ENCODE measurements around the gene ETNK2.

Gene ETNK2

GRCh38 chr1:204151552-204152309, at the start of gene ETNK2:
ETNK2 (minus strand) TSS chr1:204152044; CDS start chr1:204151852, 192 bp downstream.
- Mint-ChIP-seq H3K4me3 (peak within 1 kb of the TSS; percentile 71), H3K4me1 (ENCODE audit: low read depth) (peaks cover 12% of the 10 kb centered on the region), H3K9me3 (no peaks in the 10 kb centered on the region), H3K27ac (no peak within 1 kb of the TSS), H3K27me3 (peaks cover 53% of the 10 kb centered on the region), H3K36me3 (ENCODE audit: low read depth) (no peaks in the 10 kb centered on the region)
- intact Hi-C loops (cut with micrococcal nuclease) = no loop called here

- Mint-ChIP-seq H3K4me3 (no peak overlapping the region), H3K4me1 (ENCODE audit: low read depth) (no peaks in the 10 kb centered on the region), H3K36me3 (ENCODE audit: low read depth) (no peaks in the 10 kb centered on the region), H3K27me3 (peaks cover 20% of the 10 kb centered on the region), H3K27ac (no peak overlapping the region), H3K9me3 (no peaks in the 10 kb centered on the region)
- intact Hi-C loops (cut with micrococcal nuclease) = no loop called here
Measured at GRCh38 chr1:204201348-204202040, 49.6 kb upstream of the ETNK2 start.

GRCh38 chr1:204199579-204199978, 47.7 kb upstream of the ETNK2 start:
- Mint-ChIP-seq H3K27me3 (peaks cover 17% of the 10 kb centered on the region), H3K4me3 (no peak overlapping the region), H3K27ac (no peak overlapping the region), H3K9me3 (no peaks in the 10 kb centered on the region), H3K36me3 (ENCODE audit: low read depth) (no peaks in the 10 kb centered on the region), H3K4me1 (ENCODE audit: low read depth) (no peaks in the 10 kb centered on the region)
- intact Hi-C loops (cut with micrococcal nuclease) = no loop called here

- intact Hi-C loops (cut with micrococcal nuclease) = no loop called here
- H3K4me1 Mint-ChIP-seq (ENCODE audit: low read depth) = no peaks in the 10 kb centered on the region
- H3K4me3 Mint-ChIP-seq = no peak overlapping the region
- H3K36me3 Mint-ChIP-seq (ENCODE audit: low read depth) = no peaks in the 10 kb centered on the region
- no peak overlapping the region for H3K27ac Mint-ChIP-seq
- H3K9me3 Mint-ChIP-seq = no peaks in the 10 kb centered on the region
- peaks cover 19% of the 10 kb centered on the region for H3K27me3 Mint-ChIP-seq
Measured at GRCh38 chr1:204198348-204199340, 46.8 kb upstream of the ETNK2 start.

- Mint-ChIP-seq H3K36me3 (ENCODE audit: low read depth) (no peaks in the 10 kb centered on the region), H3K27ac (no peak overlapping the region), H3K4me1 (ENCODE audit: low read depth) (no peaks in the 10 kb centered on the region), H3K27me3 (peaks cover 20% of the 10 kb centered on the region), H3K9me3 (no peaks in the 10 kb centered on the region), H3K4me3 (no peak overlapping the region)
- intact Hi-C loops (cut with micrococcal nuclease) = no loop called here
Measured at GRCh38 chr1:204197068-204197467, 45.2 kb upstream of the ETNK2 start.

GRCh38 chr1:204196068-204196795, 44.4 kb upstream of the ETNK2 start, which contains the start of gene KISS1:
KISS1 (minus strand) TSS chr1:204196491; CDS start chr1:204192876, 3,615 bp downstream.
- Mint-ChIP-seq H3K36me3 (ENCODE audit: low read depth) (no peaks in the 10 kb centered on the region), H3K4me1 (ENCODE audit: low read depth) (no peaks in the 10 kb centered on the region), H3K9me3 (no peaks in the 10 kb centered on the region), H3K27ac (no peak within 1 kb of the TSS), H3K27me3 (peaks cover 25% of the 10 kb centered on the region), H3K4me3 (no peak within 1 kb of the TSS)
- intact Hi-C loops (cut with micrococcal nuclease) = no loop called here

GRCh38 chr1:204194771-204195170, 42.9 kb upstream of the ETNK2 start:
- H3K4me3 Mint-ChIP-seq = no peak overlapping the region
- peaks cover 25% of the 10 kb centered on the region for H3K27me3 Mint-ChIP-seq
- H3K36me3 Mint-ChIP-seq (ENCODE audit: low read depth) = no peaks in the 10 kb centered on the region
- intact Hi-C loops (cut with micrococcal nuclease) = no loop called here
- H3K4me1 Mint-ChIP-seq (ENCODE audit: low read depth) = no peaks in the 10 kb centered on the region
- no peak overlapping the region for H3K27ac Mint-ChIP-seq
- no peaks in the 10 kb centered on the region for H3K9me3 Mint-ChIP-seq

GRCh38 chr1:204194080-204194479, 42.2 kb upstream of the ETNK2 start:
- Mint-ChIP-seq H3K27me3 (peaks cover 31% of the 10 kb centered on the region), H3K27ac (no peak overlapping the region), H3K4me3 (no peak overlapping the region), H3K4me1 (ENCODE audit: low read depth) (peaks cover 5% of the 10 kb centered on the region), H3K9me3 (no peaks in the 10 kb centered on the region), H3K36me3 (ENCODE audit: low read depth) (no peaks in the 10 kb centered on the region)
- intact Hi-C loops (cut with micrococcal nuclease) = no loop called here

GRCh38 chr1:204192589-204193352, 40.9 kb upstream of the ETNK2 start:
- H3K27me3 Mint-ChIP-seq = peaks cover 45% of the 10 kb centered on the region

GRCh38 chr1:204192046-204192445, 40.2 kb upstream of the ETNK2 start:
- intact Hi-C loops (cut with micrococcal nuclease) = no loop called here
- Mint-ChIP-seq H3K4me3 (no peak overlapping the region), H3K27me3 (peaks cover 50% of the 10 kb centered on the region), H3K4me1 (ENCODE audit: low read depth) (peaks cover 6% of the 10 kb centered on the region), H3K36me3 (ENCODE audit: low read depth) (no peaks in the 10 kb centered on the region), H3K27ac (no peak overlapping the region), H3K9me3 (no peaks in the 10 kb centered on the region)

More at GRCh38 chr1:204192589-204193352, 40.9 kb upstream of the ETNK2 start:
- no peak overlapping the region for H3K27ac Mint-ChIP-seq
- H3K4me1 Mint-ChIP-seq (ENCODE audit: low read depth) = peaks cover 6% of the 10 kb centered on the region
- intact Hi-C loops (cut with micrococcal nuclease) = no loop called here
- H3K4me3 Mint-ChIP-seq = no peak overlapping the region
- H3K36me3 Mint-ChIP-seq (ENCODE audit: low read depth) = no peaks in the 10 kb centered on the region
- H3K9me3 Mint-ChIP-seq = no peaks in the 10 kb centered on the region

- intact Hi-C loops (cut with micrococcal nuclease) = no loop called here
- H3K4me3 Mint-ChIP-seq = no peak overlapping the region
- H3K36me3 Mint-ChIP-seq (ENCODE audit: low read depth) = no peaks in the 10 kb centered on the region
- H3K27ac Mint-ChIP-seq = no peak overlapping the region
- peaks cover 6% of the 10 kb centered on the region for H3K4me1 Mint-ChIP-seq (ENCODE audit: low read depth)
- peaks cover 53% of the 10 kb centered on the region for H3K27me3 Mint-ChIP-seq
- no peaks in the 10 kb centered on the region for H3K9me3 Mint-ChIP-seq
Measured at GRCh38 chr1:204191456-204191855, 39.6 kb upstream of the ETNK2 start.

GRCh38 chr1:204190212-204191211, 38.7 kb upstream of the ETNK2 start:
- Mint-ChIP-seq H3K27me3 (peaks cover 52% of the 10 kb centered on the region), H3K9me3 (no peaks in the 10 kb centered on the region), H3K36me3 (ENCODE audit: low read depth) (no peaks in the 10 kb centered on the region), H3K27ac (no peak overlapping the region), H3K4me1 (ENCODE audit: low read depth) (peaks cover 6% of the 10 kb centered on the region), H3K4me3 (peak overlapping the region; percentile 53)
- intact Hi-C loops (cut with micrococcal nuclease) = no loop called here

Measured in dendritic cell treated with granulocyte-macrophage colony-stimulating factor and Interleukin-4, amounts not matched to agents 40 ng/mL and 50 ng/mL, for 4 days (primary cell).